ENCODE results near the gene HMGCL. TPM values are rescaled to one million over a fixed set of nuclear protein-coding genes. Genes with fewer than 3 reads are reported as not detected.

HMGCL gene
- total RNA-seq, 1 experiment from 2014 or later = 28.2 TPM

GRCh38 chr1:23779826-23780371 is 45.3 kb downstream of the HMGCL start:
- Histone ChIP-seq H3K27ac (ENCODE audit: low read length) (peak overlapping the region; percentile 84), H3K9me2 (replicated peaks; ENCODE audit: low read length) (no peaks in the 10 kb centered on the region), H3K4me3 (ENCODE audit: low read length) (peak overlapping the region; percentile 85), H3F3A (ENCODE audit: low read length, unreplicated experiment) (peaks cover 15% of the 10 kb centered on the region), H3K9ac (ENCODE audit: low read length) (peak overlapping the region; percentile 35), H3K27me3 (ENCODE audit: low read length) (no peaks in the 10 kb centered on the region), H3K9me3 (ENCODE audit: low read length) (no peaks in the 10 kb centered on the region), H3K79me2 (ENCODE audit: low read length) (peaks cover 68% of the 10 kb centered on the region), H3K4me2 (ENCODE audit: low read length) (peak overlapping the region; percentile 100), H4K20me1 (ENCODE audit: low read length) (peaks cover 20% of the 10 kb centered on the region), H3K4me1 (ENCODE audit: insufficient read depth, low read length) (peaks cover 27% of the 10 kb centered on the region), H2AFZ (ENCODE audit: low read length) (no peak overlapping the region), H3K36me3 (ENCODE audit: low read depth, low read length) (peaks cover 22% of the 10 kb centered on the region)
- TF ChIP-seq EZH2phosphoT487 (IDR thresholded peaks at IDR 0.05; ENCODE audit: borderline replicate concordance, low read length) = no peak
- no peak for TF ChIP-seq EZH2 (IDR thresholded peaks at IDR 0.05; ENCODE audit: low read length, unreplicated experiment)
- TF ChIP-seq, protein P1, sequence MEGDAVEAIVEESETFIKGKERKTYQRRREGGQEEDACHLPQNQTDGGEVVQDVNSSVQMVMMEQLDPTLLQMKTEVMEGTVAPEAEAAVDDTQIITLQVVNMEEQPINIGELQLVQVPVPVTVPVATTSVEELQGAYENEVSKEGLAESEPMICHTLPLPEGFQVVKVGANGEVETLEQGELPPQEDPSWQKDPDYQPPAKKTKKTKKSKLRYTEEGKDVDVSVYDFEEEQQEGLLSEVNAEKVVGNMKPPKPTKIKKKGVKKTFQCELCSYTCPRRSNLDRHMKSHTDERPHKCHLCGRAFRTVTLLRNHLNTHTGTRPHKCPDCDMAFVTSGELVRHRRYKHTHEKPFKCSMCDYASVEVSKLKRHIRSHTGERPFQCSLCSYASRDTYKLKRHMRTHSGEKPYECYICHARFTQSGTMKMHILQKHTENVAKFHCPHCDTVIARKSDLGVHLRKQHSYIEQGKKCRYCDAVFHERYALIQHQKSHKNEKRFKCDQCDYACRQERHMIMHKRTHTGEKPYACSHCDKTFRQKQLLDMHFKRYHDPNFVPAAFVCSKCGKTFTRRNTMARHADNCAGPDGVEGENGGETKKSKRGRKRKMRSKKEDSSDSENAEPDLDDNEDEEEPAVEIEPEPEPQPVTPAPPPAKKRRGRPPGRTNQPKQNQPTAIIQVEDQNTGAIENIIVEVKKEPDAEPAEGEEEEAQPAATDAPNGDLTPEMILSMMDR (conservative IDR thresholded peaks at IDR 0.05; ENCODE audit: low read depth, low read length) = no peak
- CTCF ChIA-PET = interaction anchor here (0.8 to 1.0 kb wide), 2 partner anchors 30 to 137 kb away, joined by 3 read pairs; no protein-coding TSS in a partner anchor
- POLR2A ChIA-PET (ENCODE audit: unreplicated experiment) = interaction anchor here (0.5 to 0.6 kb wide), 4 partner anchors 10 to 1067 kb away, joined by 3 to 16 read pairs (median 5); no protein-coding TSS in a partner anchor
- ATAC-seq = peak; percentile 67
- no TSS peak for BruUV-seq (replicated peaks)
- intact Hi-C loops (cut with micrococcal nuclease) = no loop called here
- DNase-seq = peak; percentile 83

DNA sequence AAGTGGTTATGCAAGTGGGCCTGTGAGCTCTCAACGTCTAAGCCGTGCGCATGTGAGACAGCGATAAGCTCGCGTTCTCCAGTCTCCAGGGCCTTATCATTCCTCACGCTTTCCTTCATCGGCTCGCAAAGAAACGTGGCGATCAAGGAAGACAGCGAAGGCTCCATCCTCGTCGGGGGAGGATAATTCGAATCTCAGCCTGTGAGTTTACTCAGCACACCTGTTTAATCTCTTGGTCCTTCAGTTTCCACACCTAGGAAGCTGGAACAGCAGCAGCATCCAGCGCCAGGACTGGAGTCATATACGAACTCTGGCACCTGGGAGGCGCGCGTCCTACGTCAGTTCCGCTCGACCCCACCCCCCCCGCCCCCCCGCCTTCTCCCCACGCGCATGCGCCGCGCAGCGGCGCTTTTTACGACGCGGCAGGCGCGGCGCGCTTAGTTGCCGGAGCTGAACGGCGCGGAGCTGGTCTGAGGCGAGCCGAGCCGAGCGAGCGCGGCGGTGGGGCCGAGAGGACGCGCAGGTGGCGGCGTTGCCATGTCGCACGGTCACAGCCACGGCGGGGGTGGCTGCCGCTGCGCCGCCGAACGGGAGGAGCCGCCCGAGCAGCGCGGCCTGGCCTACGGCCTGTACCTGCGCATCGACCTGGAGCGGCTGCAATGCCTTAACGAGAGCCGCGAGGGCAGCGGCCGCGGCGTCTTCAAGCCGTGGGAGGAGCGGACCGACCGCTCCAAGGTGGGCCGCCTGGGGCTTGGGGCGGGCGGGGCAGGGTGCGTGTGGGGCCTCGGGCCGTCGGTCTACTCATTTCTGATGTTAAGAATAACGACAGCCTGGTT is 47.0 kb downstream of the HMGCL start, which contains the start of gene PITHD1:
Gene PITHD1, plus strand, starts transcription at position 440 of the 836 bp plus-strand sequence. Its CDS starts 98 bp downstream, at position 538.
- Histone ChIP-seq H4K20me1 (ENCODE audit: low read length) (peaks cover 20% of the 10 kb centered on the region), H3K9me2 (replicated peaks; ENCODE audit: low read length) (no peaks in the 10 kb centered on the region), H3K79me2 (ENCODE audit: low read length) (peaks cover 60% of the 10 kb centered on the region), H3K9me3 (ENCODE audit: low read length) (no peaks in the 10 kb centered on the region), H3K9ac (ENCODE audit: low read length) (peak within 1 kb of the TSS; percentile 85), H3K4me2 (ENCODE audit: low read length) (peak within 1 kb of the TSS; percentile 100), H3K27ac (ENCODE audit: low read length) (peak within 1 kb of the TSS; percentile 84), H3K27me3 (ENCODE audit: low read length) (no peaks in the 10 kb centered on the region), H3K4me3 (ENCODE audit: low read length) (peak within 1 kb of the TSS; percentile 85), H3K4me1 (ENCODE audit: insufficient read depth, low read length) (peaks cover 27% of the 10 kb centered on the region), H2AFZ (ENCODE audit: low read length) (peak within 1 kb of the TSS; percentile 86), H3K36me3 (ENCODE audit: low read depth, low read length) (peaks cover 16% of the 10 kb centered on the region), H3F3A (ENCODE audit: low read length, unreplicated experiment) (peaks cover 15% of the 10 kb centered on the region)
- peak; percentile 74 for ATAC-seq
- intact Hi-C loops (cut with micrococcal nuclease) = no loop called here
- peak; percentile 86 for DNase-seq
- TF ChIP-seq EZH2phosphoT487 (IDR thresholded peaks at IDR 0.05; ENCODE audit: borderline replicate concordance, low read length) (no peak), EZH2 (IDR thresholded peaks at IDR 0.05; ENCODE audit: low read length, unreplicated experiment) (no peak)
- TF ChIP-seq, protein P1 (conservative IDR thresholded peaks at IDR 0.05; ENCODE audit: low read depth, low read length) = no peak
- ChIA-PET POLR2A (ENCODE audit: unreplicated experiment) (interaction anchor here (0.5 to 0.8 kb wide), 5 partner anchors 38 to 985 kb away, joined by 3 to 12 read pairs (median 5); partner anchors contain the start of gene HMGCL), CTCF (interaction anchor here (0.5 to 0.6 kb wide), 2 partner anchors 20 to 377 kb away, joined by 3 to 8 read pairs; no protein-coding TSS in a partner anchor)
- BruUV-seq (replicated peaks) = no TSS peak

All from PC-3 (cell line).